HepG2 (cell line): ENCODE measurements around the gene IFNL1. TPM values are rescaled to one million over a fixed set of nuclear protein-coding genes. Genes with fewer than 3 reads are reported as not detected.

ENCODE experiments used
- ATAC-seq: fragments of 200-7000 bp; cut with Tn5 transposase; 3 replicates; pipeline ENCODE4 v1.9.1; 2020; ENCODE audit warnings: mild to moderate bottlenecking, moderate library complexity
- BruUV-seq: library from RNA; stranded (reverse); fragments of 400-500 nt; replicated peaks from 2 replicates; lab custom pipeline; 2021; lab: Mats Ljungman, UMichigan
- CTCF ChIA-PET: fragments of 300-600 bp; formaldehyde crosslinking; extraction: SDS; loops from one replicate; lab custom pipeline; 2021; ENCODE audit warnings: low total read pairs, inconsistent platforms, low intra/inter-chr PET ratio; lab: Yijun Ruan, JAX
- POLR2A ChIA-PET: fragments of 350-600 bp; sonication (Branson Sonifier 250); formaldehyde crosslinking; loops from one replicate; lab custom pipeline; 2020; ENCODE audit warnings: antibody characterized with exemption, inconsistent platforms; lab: Yijun Ruan, JAX
- DNase-seq: peaks from one replicate; pipeline ENCODE4 v3.0.0-alpha.2; 2015; ENCODE audit warnings: low spot score
- FAIRE-seq: peaks from 3 replicates; lab custom pipeline; 2011; peaks lifted over from hg19 to GRCh38; lab: Jason Lieb, UNC
- H2AFZ ChIP-seq: one replicate; pipeline ENCODE4 v1.6.1; 2011; ENCODE audit warnings: low read length, inconsistent platforms
- H3K27ac ChIP-seq: fragments of 300-600 bp; 3 replicates; pipeline ENCODE4 v1.8.0; 2011; ENCODE audit warnings: mixed run types, mild to moderate bottlenecking, mixed read lengths, low read length, inconsistent platforms; ENCODE audit not compliant: insufficient read depth; ENCODE audit errors: extremely low read length
- H3K27me3 ChIP-seq, 2 experiments: fragments of 200-600 bp in 1 of 2; 2 replicates in 1 of 2; 3 replicates in 1 of 2; pipeline versions ENCODE4 v1.6.0 to v1.8.0; 2011; ENCODE audit warnings: low read length in 2 of 2, mild to moderate bottlenecking in 2 of 2, moderate library complexity in 2 of 2, inconsistent platforms in 1 of 2; ENCODE audit not compliant: insufficient read depth in 2 of 2, control insufficient read depth in 1 of 2
- H3K36me3 ChIP-seq, 2 experiments: fragments of 200-600 bp in 1 of 2; replicated peaks in 1 of 2; 2 replicates in 1 of 2; 3 replicates in 1 of 2; pipeline versions ENCODE4 v1.5.1 to v1.8.0; 2011; ENCODE audit warnings: low read length in 2 of 2, inconsistent platforms in 1 of 2; ENCODE audit not compliant: insufficient read depth in 2 of 2, control insufficient read depth in 1 of 2
- H3K4me1 ChIP-seq: 2 replicates; pipeline ENCODE4 v1.5.1; 2012; ENCODE audit warnings: low read length, inconsistent platforms; ENCODE audit not compliant: insufficient read depth
- H3K4me2 ChIP-seq: 2 replicates; pipeline ENCODE4 v1.6.0; 2011; ENCODE audit warnings: low read depth, low read length, inconsistent platforms
- H3K4me3 ChIP-seq, 3 experiments: fragments of 200-600 bp in 1 of 3; sonication (generic), shearing (Covaris generic) in 1 of 3; replicated peaks in 1 of 3; 2 replicates each; pipeline ENCODE4 v1.5.1; 2011 to 2016; ENCODE audit warnings: low read length in 3 of 3, inconsistent platforms in 2 of 3, low read depth in 2 of 3, mild to moderate bottlenecking in 2 of 3, control low read depth in 1 of 3, mixed read lengths in 1 of 3; ENCODE audit not compliant: insufficient read depth in 1 of 3
- H3K79me2 ChIP-seq: one replicate; pipeline ENCODE4 v1.6.1; 2011; ENCODE audit warnings: low read length, inconsistent platforms; ENCODE audit not compliant: insufficient read depth
- H3K9ac ChIP-seq: 2 replicates; pipeline ENCODE4 v1.6.0; 2011; ENCODE audit warnings: mild to moderate bottlenecking, low read depth, low read length, inconsistent platforms; ENCODE audit not compliant: insufficient read depth
- H3K9me3 ChIP-seq: 2 replicates; pipeline ENCODE4 v1.5.1; 2012; ENCODE audit warnings: mild to moderate bottlenecking, low read length
- H4K20me1 ChIP-seq: 2 replicates; pipeline ENCODE4 v1.6.0; 2011; ENCODE audit warnings: inconsistent platforms, mild to moderate bottlenecking, low read length, moderate library complexity; ENCODE audit not compliant: insufficient read depth
- FOXO1 ChIP-seq: sonication (generic); formaldehyde crosslinking; IDR thresholded peaks from 2 replicates; pipeline ENCODE4 v1.4.0; 2020; ENCODE audit warnings: missing genetic modification reagents
- GMEB1 ChIP-seq: sonication (generic); formaldehyde crosslinking; IDR thresholded peaks from 2 replicates; pipeline ENCODE4 v1.5.1; 2020; ENCODE audit warnings: missing genetic modification reagents, mild to moderate bottlenecking, borderline replicate concordance
- MAFG ChIP-seq: sonication (generic); formaldehyde crosslinking; IDR thresholded peaks from 2 replicates; pipeline ENCODE4 v1.5.1; 2020; ENCODE audit warnings: mild to moderate bottlenecking, missing genetic modification reagents
- MATR3 ChIP-seq: sonication (generic); formaldehyde crosslinking; IDR thresholded peaks from 2 replicates; pipeline ENCODE4 v1.4.0; 2020; ENCODE audit warnings: missing genetic modification reagents
- NBN ChIP-seq: fragments of 450-650 bp; conservative IDR thresholded peaks from 2 replicates; pipeline ENCODE4 v1.6.1; 2017
- PLSCR1 ChIP-seq: sonication (generic); formaldehyde crosslinking; IDR thresholded peaks from 2 replicates; pipeline ENCODE4 v1.5.0; 2020; ENCODE audit warnings: missing genetic modification reagents, mild to moderate bottlenecking, borderline replicate concordance
- PRMT3 ChIP-seq: sonication (generic); formaldehyde crosslinking; IDR thresholded peaks from 2 replicates; pipeline ENCODE4 v1.8.1; 2022; ENCODE audit warnings: low read depth, mild to moderate bottlenecking, moderate library complexity, missing genetic modification reagents, borderline replicate concordance
- RORA ChIP-seq: sonication (generic); formaldehyde crosslinking; IDR thresholded peaks from 2 replicates; pipeline ENCODE4 v1.5.0; 2020; ENCODE audit warnings: mild to moderate bottlenecking, missing genetic modification reagents, moderate library complexity
- RXRB ChIP-seq: IDR thresholded peaks from 2 replicates; pipeline ENCODE4 v1.6.1; 2016; ENCODE audit warnings: borderline replicate concordance, missing genetic modification reagents, missing compliant biosample characterization
- TFE3 ChIP-seq: IDR thresholded peaks from 2 replicates; pipeline ENCODE4 v1.6.1; 2016
- THAP8 ChIP-seq: sonication (generic); formaldehyde crosslinking; IDR thresholded peaks from 2 replicates; pipeline ENCODE4 v1.5.1; 2020; ENCODE audit warnings: missing genetic modification reagents, mild to moderate bottlenecking, borderline replicate concordance
- ZZZ3 ChIP-seq: sonication (generic); formaldehyde crosslinking; IDR thresholded peaks from 2 replicates; pipeline ENCODE4 v1.4.0; 2020; ENCODE audit warnings: missing genetic modification reagents, mild to moderate bottlenecking, borderline replicate concordance
- WGBS: methylation state at CpG from one replicate; pipeline ENCODE4 v1.1.6; 2017; ENCODE audit warnings: low lambda C conversion rate; 5-methylcytosine and 5-hydroxymethylcytosine counted together
- in situ Hi-C: cut with HindIII; loops from 2 replicates; pipeline ENCODE4 v1.10.0; 2017; ENCODE audit warnings: low pct_unique_long_range_greater_than_20kb; ENCODE audit not compliant: extremely low pct_ligation_motif_present
- intact Hi-C: fragments of 100-400 bp; cut with micrococcal nuclease; formaldehyde crosslinking; loops from one replicate; pipeline ENCODE4 v1.10.0; 2022; ENCODE audit not compliant: unreplicated experiment
- polyA plus RNA-seq, 8 experiments: library from polyadenylated mRNA; depleted of rRNA in 3 of 8; stranded (reverse) in 7 of 8; unstranded in 1 of 8; fragments of >200 nt; fragmentation: Illumina TruSeq in 4 of 8; extraction: Trizol in 4 of 8; gene quantifications; 2 replicates each; pipeline versions ENCODE4 v1.2.1 to v1.2.3, GENCODE V29; 2011 to 2016; ENCODE audit warnings: low read depth in 4 of 8, missing spikeins in 1 of 8, mixed read lengths in 1 of 8; ENCODE audit not compliant: insufficient read depth in 1 of 8
- total RNA-seq, 5 experiments: library from RNA; depleted of rRNA; stranded (reverse); fragments of >200 nt; fragmentation: Illumina TruSeq; extraction: Trizol; gene quantifications; 2 replicates each; pipeline ENCODE4 v1.2.3, GENCODE V29; 2016; ENCODE audit warnings: low read depth in 1 of 5

The IFNL1 gene
- total and polyA plus RNA-seq, 2 of the 13 experiments (the other 11 are each of a cell fraction or from before 2014, with no cell fraction given) = not detected

- CTCF ChIA-PET = no interaction called here
- FAIRE-seq = no peak
- TF ChIP-seq GMEB1 (CRISPR knock-in tag) = no peak
- TF ChIP-seq PRMT3 (CRISPR knock-in tag) = no peak
- TF ChIP-seq PLSCR1 (CRISPR knock-in tag) = no peak
- no peak for TF ChIP-seq FOXO1
- TF ChIP-seq NBN = no peak
- no peak for TF ChIP-seq TFE3 (CRISPR knock-in tag)
- TF ChIP-seq RXRB (CRISPR knock-in tag) = no peak
- no peak for TF ChIP-seq MAFG (CRISPR knock-in tag)
- no peak for TF ChIP-seq THAP8 (CRISPR knock-in tag)
- TF ChIP-seq RORA (CRISPR knock-in tag) = no peak
- no peak for TF ChIP-seq ZZZ3
- TF ChIP-seq MATR3 = no peak
- TF ChIP-seq, all 625 proteins: peak for 0
- in situ Hi-C loops = no loop called here
- H3K9ac ChIP-seq = no peak overlapping the region
- DNase-seq = no peak
- BruUV-seq = no TSS peak
- 15% methylated on average over 4 of the region's 4 CpGs for WGBS
- intact Hi-C loops = no loop called here
- no peak overlapping the region for H3K4me2 ChIP-seq
- no peaks in the 10 kb centered on the region for H4K20me1 ChIP-seq
- no peaks in the 10 kb centered on the region for H3K4me1 ChIP-seq
- H3K79me2 ChIP-seq = no peaks in the 10 kb centered on the region
- no peaks in the 10 kb centered on the region for H3K9me3 ChIP-seq
- no peak overlapping the region for H2AFZ ChIP-seq
- POLR2A ChIA-PET = no interaction called here
- ATAC-seq = no peak
- H3K27ac ChIP-seq = no peak overlapping the region
- H3K4me3 ChIP-seq = no peak overlapping the region
- H3K27me3 ChIP-seq = peaks cover 0 to 10% of the 10 kb centered on the region in 2 experiments; a peak in 2 of 5 replicates
- H3K36me3 ChIP-seq = no peaks in the 10 kb centered on the region
These were observed 699 bp downstream of the IFNL1 start for GRCh38 chr19:39296906-39297305.
